Prostate gland (tissue), 2 donors: ENCODE data around the gene ZSWIM1. TPM values are rescaled to one million over a fixed set of nuclear protein-coding genes. Genes with fewer than 3 reads are reported as not detected.

ENCODE experiments used
- DNase-seq: peaks from one replicate; pipeline ENCODE4 v3.0.0-alpha.2; 2019; ENCODE audit warnings: low spot score
- H3K27ac ChIP-seq, 2 donors: fragments of 200-600 bp; sonication (generic); 2 replicates each; pipeline ENCODE4 v1.5.1; 2017 to 2019
- H3K27me3 ChIP-seq: fragments of 200-600 bp; sonication (generic); replicated peaks from 2 replicates; pipeline ENCODE4 v1.5.1; 2019; ENCODE audit not compliant: insufficient read depth
- H3K36me3 ChIP-seq, 2 donors: fragments of 200-600 bp; sonication (generic); 1 replicate in 1 of 2; 2 replicates in 1 of 2; pipeline versions ENCODE4 v1.5.1 to v1.8.1; 2017 to 2019
- H3K4me1 ChIP-seq: fragments of 200-600 bp; sonication (generic); replicated peaks from 2 replicates; pipeline ENCODE4 v1.5.1; 2019
- H3K4me3 ChIP-seq, 2 donors: fragments of 200-600 bp; sonication (generic); 2 replicates each; pipeline ENCODE4 v1.5.1; 2017 to 2019
- H3K9me3 ChIP-seq: fragments of 200-600 bp; sonication (generic); 2 replicates; pipeline ENCODE4 v1.5.1; 2017
- POLR2A ChIP-seq: fragments of 450-650 bp; IDR thresholded peaks from one replicate; pipeline ENCODE4 v1.6.1; 2016; ENCODE audit warnings: antibody characterized with exemption, mild to moderate bottlenecking
- POLR2AphosphoS5 ChIP-seq: sonication (generic); formaldehyde crosslinking; IDR thresholded peaks from one replicate; pipeline ENCODE4 v1.6.1; 2017; ENCODE audit warnings: antibody characterized with exemption
- WGBS: methylation state at CpG from one replicate; pipeline ENCODE4 v1.1.5; 2018; 5-methylcytosine and 5-hydroxymethylcytosine counted together
- intact Hi-C: fragments of 100-400 bp; cut with DNase I; formaldehyde crosslinking; loops from one replicate; pipeline ENCODE4 v1.14.2; 2022
- total RNA-seq, 2 donors: library from RNA; depleted of rRNA; stranded (reverse); fragments of >200 nt; gene quantifications; one replicate each; pipeline ENCODE4 v1.1.0, GENCODE V29; 2016
- TF ChIP-seq, protein P1 (sequence below), 4 experiments: fragments of 200-600 bp in 2 of 4; fragments of 450-650 bp in 2 of 4; sonication (generic) in 2 of 4; IDR thresholded peaks; 1 replicate in 3 of 4; 2 replicates in 1 of 4; pipeline ENCODE4 v1.5.1; 2016 to 2019; ENCODE audit warnings: antibody characterized with exemption in 4 of 4, mild to moderate bottlenecking in 2 of 4, moderate library complexity in 2 of 4

Gene ZSWIM1
- total RNA-seq, 2 donors from 2014 or later: 13.8 to 17.8 TPM

DNA sequence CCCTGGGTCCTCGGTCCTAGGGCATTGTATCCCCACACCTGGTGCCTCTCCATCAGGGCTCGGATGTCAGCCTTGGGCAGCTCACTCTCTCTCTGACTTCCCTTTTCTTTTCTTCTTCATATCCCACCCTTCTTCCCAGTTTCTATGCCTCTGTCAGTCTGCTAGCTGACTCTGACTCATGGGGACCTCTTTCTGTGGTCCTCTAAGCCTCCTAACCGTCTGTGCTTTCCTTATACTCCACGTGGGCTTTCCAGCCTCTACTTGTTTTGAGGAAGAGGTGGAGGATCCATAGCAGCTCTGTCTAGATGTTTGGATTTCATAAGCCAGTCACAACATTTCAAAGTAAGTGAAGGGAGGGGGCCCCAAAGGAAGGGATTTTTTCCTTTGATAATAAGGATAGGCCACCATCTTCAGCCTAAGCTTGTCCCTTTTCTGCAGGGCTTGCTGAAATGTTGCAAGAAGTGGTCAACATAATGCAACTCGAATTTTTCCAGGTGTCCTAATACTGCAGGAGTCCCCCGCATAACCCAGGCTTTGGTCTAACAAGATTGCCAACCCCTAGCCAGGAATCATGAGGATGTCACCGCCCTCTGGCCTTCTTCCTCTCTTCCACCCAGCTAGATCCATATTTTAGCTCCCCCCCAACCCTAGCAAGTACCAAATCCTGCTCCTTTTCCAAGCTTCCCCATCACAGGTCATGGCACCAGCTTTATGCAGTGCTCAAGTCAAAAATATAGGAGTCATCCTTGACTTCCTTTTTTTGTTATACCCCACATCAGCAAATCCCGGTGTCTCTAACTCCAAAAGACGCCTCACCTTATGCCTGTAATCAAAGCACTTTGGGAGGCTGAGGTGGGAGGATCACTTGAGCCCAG lies 39.7 kb downstream of the ZSWIM1 start:
- TF ChIP-seq, protein P1, sequence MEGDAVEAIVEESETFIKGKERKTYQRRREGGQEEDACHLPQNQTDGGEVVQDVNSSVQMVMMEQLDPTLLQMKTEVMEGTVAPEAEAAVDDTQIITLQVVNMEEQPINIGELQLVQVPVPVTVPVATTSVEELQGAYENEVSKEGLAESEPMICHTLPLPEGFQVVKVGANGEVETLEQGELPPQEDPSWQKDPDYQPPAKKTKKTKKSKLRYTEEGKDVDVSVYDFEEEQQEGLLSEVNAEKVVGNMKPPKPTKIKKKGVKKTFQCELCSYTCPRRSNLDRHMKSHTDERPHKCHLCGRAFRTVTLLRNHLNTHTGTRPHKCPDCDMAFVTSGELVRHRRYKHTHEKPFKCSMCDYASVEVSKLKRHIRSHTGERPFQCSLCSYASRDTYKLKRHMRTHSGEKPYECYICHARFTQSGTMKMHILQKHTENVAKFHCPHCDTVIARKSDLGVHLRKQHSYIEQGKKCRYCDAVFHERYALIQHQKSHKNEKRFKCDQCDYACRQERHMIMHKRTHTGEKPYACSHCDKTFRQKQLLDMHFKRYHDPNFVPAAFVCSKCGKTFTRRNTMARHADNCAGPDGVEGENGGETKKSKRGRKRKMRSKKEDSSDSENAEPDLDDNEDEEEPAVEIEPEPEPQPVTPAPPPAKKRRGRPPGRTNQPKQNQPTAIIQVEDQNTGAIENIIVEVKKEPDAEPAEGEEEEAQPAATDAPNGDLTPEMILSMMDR (IDR thresholded peaks at IDR 0.05): no peak
- no peak for TF ChIP-seq POLR2AphosphoS5
- TF ChIP-seq POLR2A: no peak
- Histone ChIP-seq H3K4me3 (no peak overlapping the region), H3K27me3 (no peaks in the 10 kb centered on the region), H3K4me1 (no peaks in the 10 kb centered on the region), H3K36me3 (no peaks in the 10 kb centered on the region), H3K9me3 (no peaks in the 10 kb centered on the region), H3K27ac (peak overlapping the region in 1 of 2 donors; percentile 3)
- DNase-seq: no peak
- intact Hi-C loops: no loop called here
- WGBS: 73% methylated on average over 9 of the region's 9 CpGs

DNA sequence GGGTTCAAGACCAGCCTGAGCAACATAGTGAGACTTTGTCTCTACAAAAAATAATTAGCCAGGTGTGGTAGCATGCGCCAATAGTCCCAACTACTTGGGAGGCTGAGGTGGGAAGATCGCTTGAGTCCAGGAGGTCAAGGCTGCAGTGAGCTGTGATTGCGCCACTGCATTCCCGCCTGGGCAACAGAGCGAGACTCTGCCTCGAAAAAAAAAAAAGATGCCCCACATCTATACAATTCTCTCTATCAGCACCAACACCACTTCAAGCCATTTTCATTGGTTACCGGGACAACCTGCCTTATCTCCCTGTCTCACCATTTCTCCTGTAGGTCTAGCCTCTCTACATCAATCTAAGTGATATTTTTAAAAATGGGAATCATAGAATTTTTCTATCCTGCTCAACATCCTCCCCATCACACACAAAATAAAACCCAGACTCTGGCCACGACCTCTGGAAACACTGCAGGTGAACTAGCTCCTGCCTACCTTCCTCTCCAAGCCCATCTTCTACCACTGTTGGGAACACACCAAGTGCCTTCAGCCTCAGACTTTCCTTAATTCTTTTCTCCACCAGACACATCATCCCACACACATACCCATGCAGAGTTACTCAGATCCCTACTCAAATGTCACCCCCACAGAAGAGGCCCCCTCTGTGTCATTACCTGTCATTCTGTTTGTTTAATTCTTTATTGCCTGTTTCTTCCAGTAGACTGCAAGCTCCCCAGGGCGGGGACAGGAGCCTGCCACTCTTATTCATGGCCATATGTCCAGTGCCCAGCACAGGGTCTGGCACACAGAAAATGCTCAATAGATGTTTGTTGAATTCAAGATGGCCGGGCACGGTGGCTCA lies 40.5 kb downstream of the ZSWIM1 start:
- DNase-seq: no peak
- Histone ChIP-seq H3K36me3 (no peaks in the 10 kb centered on the region), H3K9me3 (no peaks in the 10 kb centered on the region), H3K27ac (no peak overlapping the region), H3K27me3 (no peaks in the 10 kb centered on the region), H3K4me3 (no peak overlapping the region), H3K4me1 (no peaks in the 10 kb centered on the region)
- TF ChIP-seq POLR2AphosphoS5: no peak
- TF ChIP-seq POLR2A: no peak
- TF ChIP-seq, protein P1 (IDR thresholded peaks at IDR 0.05): no peak
- intact Hi-C loops: no loop called here
- 83% methylated on average over 11 of the region's 11 CpGs for WGBS

- DNase-seq: no peak
- Histone ChIP-seq H3K4me1 (no peaks in the 10 kb centered on the region), H3K27me3 (no peaks in the 10 kb centered on the region), H3K4me3 (no peak overlapping the region), H3K27ac (peak overlapping the region in 1 of 2 donors; percentile 52), H3K9me3 (no peaks in the 10 kb centered on the region), H3K36me3 (no peaks in the 10 kb centered on the region)
- TF ChIP-seq, protein P1 (IDR thresholded peaks at IDR 0.05): no peak
- TF ChIP-seq POLR2A (no peak), POLR2AphosphoS5 (peak; percentile 24)
- intact Hi-C loops: no loop called here
- 46% methylated on average over 21 of the region's 21 CpGs for WGBS
Measured at GRCh38 chr20:45924391-45925261, 43.6 kb downstream of the ZSWIM1 start.

DNA sequence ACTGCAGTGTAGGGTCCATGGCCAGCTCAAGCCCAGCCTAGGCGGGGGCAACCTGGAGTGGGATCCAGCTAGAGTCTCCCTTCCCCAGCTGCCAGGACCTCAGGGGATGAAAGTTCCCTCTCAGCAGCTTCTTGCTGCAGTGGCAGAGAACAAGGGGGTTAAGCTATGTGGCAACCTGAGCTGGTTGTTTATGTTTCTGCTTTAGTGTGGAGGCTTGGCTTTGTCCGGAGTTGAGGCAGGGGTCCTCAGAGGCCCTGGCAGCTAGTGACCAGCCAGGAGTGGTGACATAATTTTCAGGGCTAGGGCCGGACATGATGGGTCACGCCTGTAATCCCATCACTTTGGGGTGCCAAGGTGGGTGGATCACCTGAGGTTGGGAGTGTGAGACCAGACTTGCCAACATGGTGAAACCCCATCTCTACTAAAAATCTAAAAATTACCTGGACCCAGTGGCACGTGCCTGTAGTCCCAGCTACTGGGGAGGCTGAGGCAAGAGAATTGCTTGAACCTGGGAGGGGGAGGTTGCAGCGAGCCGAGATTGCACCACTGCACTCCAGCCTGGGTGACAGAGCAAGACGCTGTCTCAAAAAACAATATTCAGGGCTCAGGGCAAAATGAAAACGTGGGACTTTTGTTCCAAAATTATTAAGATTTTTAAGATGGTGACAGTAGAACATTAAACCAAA lies 44.9 kb downstream of the ZSWIM1 start:
- intact Hi-C loops: no loop called here
- H3K9me3 ChIP-seq: no peaks in the 10 kb centered on the region
- H3K27me3 ChIP-seq: no peaks in the 10 kb centered on the region
- H3K36me3 ChIP-seq: no peaks in the 10 kb centered on the region
- TF ChIP-seq POLR2A (no peak), POLR2AphosphoS5 (no peak)
- TF ChIP-seq, protein P1 (IDR thresholded peaks at IDR 0.05): no peak
- H3K4me1 ChIP-seq: no peaks in the 10 kb centered on the region
- WGBS: 60% methylated on average over 9 of the region's 9 CpGs
- no peak overlapping the region for H3K27ac ChIP-seq
- no peak overlapping the region for H3K4me3 ChIP-seq
- DNase-seq: no peak
